NCI-H2227 (cell line): ENCODE results near the gene TMEM60.
"Not testable (repeated sequence)": the region's sequence is repeated elsewhere in the genome, so short reads cannot be mapped to it uniquely, and the experiment has no call there.

Experiments
- DNase-seq: peaks from one replicate; lab custom pipeline; 2025; ENCODE audit not compliant: unreplicated experiment; lab: John Stamatoyannopoulos, UW

The TMEM60 gene

GRCh38 chr7:77811516-77812289 is 13.5 kb upstream of the TMEM60 start:
- no peak for DNase-seq

DNA sequence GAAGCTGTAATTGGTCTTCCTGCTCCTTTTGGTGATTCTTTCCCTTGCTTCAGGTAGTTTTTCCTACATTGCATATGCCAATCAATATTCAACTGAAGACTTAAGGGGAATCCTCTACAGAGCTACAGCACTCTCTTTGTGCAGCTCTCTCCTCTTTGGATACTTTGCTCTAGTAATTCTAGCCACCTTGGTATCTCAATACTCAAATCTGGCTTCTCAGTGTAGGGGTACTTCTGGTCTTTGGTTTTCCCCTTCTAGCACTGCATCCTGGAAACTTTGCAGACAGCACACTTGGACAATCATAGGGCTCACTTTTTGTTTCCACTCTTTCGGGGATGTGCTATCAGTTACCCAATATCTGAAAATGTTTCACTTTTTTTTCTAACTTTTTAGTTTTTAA is 10.3 kb upstream of the TMEM60 start:
- no peak for DNase-seq

- no peak for DNase-seq
Measured at GRCh38 chr7:77806425-77806824, 8.2 kb upstream of the TMEM60 start.

- no peak for DNase-seq
Measured at GRCh38 chr7:77802557-77803405, 4.5 kb upstream of the TMEM60 start.

DNA sequence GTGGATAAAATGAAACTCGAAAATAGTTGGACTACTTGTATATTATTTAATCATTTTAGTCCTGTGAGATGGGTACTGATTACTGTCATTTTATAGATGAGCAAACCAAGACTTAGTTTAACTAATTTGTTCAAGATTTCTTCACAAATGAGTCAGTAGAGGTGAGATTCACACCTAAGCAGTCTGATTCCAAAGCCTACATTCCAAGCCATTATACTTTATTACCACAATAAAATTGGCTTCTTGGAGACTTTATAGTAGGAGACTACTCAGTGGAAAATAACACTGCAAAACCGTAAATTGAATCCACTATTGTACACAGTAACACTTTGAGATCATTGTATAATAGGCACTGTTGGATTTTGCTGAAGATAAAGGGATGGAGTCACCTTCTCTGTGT is 2.5 kb upstream of the TMEM60 start:
- no peak for DNase-seq

DNA sequence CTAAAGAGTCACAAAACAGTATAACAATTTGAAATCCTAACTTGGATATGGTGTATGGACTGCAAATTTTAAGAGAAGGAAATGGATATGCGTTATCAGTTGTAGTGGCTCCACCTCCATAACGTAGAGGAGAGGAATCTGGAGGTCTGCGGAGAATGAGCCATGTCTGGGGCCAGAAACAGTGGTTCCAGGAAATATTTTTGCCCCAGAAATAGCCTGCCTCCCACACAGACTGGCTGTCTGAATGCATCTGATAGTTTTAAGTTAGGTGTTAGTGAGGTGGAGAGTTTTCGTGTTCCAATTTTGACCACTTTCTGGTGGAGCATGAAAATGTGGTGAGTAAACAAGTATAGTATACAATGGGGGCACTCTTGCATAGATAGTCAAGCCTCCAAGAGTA is 1.9 kb upstream of the TMEM60 start:
- no peak for DNase-seq

GRCh38 chr7:77799078-77799964 is 1.1 kb upstream of the TMEM60 start:
- peak; percentile 65 for DNase-seq

- DNase-seq: peak; percentile 85
Measured at GRCh38 chr7:77797734-77798393, 370 bp downstream of the TMEM60 start.

DNA sequence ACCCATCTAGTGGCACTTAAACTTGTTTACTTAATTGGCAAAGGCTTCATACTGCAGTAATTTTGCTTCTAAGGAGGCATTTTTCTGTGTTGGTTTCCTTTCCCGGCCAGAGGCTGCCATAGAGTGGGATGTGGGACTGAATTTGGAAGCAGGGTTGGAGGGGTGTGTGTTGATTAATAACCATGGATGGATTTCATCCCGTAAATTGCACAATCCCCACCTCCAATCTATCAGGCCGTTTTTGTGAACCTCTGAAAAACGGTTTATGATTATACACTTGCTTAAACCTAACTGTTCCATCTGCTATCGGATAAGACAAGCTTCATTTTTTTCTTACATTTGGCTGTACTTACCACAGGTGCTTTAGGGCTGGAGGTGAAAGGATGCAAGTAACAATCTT is 1.3 kb downstream of the TMEM60 start:
- DNase-seq: no peak

GRCh38 chr7:77796109-77796508 is 2.1 kb downstream of the TMEM60 start:
- no peak for DNase-seq

GRCh38 chr7:77794000-77794399 is 4.2 kb downstream of the TMEM60 start:
- DNase-seq: no peak

DNA sequence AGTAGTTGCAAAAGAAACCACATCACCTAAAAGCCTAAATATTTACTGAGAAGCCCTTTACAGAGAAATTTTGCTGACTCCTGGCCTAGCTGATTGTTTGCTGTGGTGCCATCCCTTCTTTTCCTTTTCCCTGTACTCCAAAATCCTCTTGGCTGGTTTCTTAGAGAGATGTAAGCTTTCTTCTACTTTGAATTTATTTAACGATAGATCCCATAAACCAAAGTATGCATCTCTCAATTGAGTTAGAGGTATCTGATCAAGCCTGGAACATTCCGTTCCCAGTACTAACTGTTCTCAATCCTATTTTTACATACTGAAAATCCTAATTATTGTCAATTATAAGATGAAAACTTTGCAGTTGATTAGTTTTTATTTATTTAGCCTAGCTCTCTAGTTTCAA is 6.3 kb downstream of the TMEM60 start:
- no peak for DNase-seq

DNA sequence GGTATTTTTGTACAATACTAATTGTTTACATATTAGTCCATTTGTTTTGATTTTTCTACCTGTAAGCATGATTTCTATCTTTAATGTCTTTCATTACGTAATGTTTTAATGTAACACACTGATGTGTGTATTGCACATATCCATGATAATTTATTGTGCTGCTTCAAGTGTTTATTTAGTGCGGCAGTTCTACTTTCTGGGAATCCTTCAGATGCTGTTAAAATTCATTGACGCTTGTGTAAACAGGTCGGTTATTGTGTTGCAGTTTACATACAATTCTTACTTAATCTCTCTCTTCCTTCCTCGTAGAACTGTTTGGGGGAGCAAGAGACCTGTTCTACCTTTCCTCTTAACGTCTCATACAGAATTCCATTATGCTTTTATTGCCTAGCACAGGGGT is 6.9 kb downstream of the TMEM60 start:
- DNase-seq: peak; percentile 17

GRCh38 chr7:77788327-77788902 is 9.8 kb downstream of the TMEM60 start:
- no peak for DNase-seq

GRCh38 chr7:77786741-77787140 is 11.5 kb downstream of the TMEM60 start:
- no peak for DNase-seq

DNA sequence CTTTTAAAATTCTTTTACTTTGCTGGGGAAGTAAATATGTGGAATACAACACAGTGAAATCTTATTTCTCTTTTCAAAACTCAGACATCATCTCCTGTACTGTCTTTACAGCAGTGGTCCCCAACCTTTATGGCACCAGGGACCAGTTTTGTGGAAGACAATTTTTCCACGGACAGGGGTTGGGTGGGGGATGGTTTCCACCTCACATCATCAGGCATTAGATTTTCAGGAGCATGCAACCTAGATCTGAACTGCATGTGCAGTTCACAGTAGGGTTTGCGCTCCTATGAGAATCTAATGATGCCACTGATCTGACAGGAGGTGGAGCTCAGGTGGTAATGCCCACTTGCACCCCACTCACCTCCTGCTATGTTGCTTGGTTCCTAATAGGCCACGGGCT is 12.2 kb downstream of the TMEM60 start:
- no peak for DNase-seq

- not testable (repeated sequence) for DNase-seq
Measured at GRCh38 chr7:77784426-77784825, 13.8 kb downstream of the TMEM60 start.

- DNase-seq: no peak
Measured at GRCh38 chr7:77783545-77783944, 14.7 kb downstream of the TMEM60 start.

DNA sequence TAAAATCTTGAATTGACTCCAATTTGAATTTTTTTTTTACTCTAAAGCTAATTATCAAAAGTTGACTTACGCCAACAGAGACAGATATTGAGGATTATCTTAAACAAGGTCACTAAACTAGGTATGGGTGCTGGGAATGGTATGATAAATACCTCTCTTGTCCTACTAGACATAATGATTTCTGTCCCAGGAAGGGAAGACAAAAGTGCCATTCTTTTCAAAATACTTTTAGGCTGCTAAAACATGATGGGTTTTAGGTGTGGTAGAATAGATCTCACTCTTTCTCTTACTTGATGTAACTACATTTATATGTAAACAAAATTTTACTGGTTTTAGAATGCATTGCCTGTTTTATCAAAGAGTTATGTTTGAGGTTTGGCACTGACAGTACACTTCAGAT is 15.1 kb downstream of the TMEM60 start:
- DNase-seq: no peak

GRCh38 chr7:77782383-77782782 is 15.9 kb downstream of the TMEM60 start:
- DNase-seq: no peak
